ENCODE data around the gene REXO5. TPM values are rescaled to one million over a fixed set of nuclear protein-coding genes. Genes with fewer than 3 reads are reported as not detected.

Gene REXO5
- total and polyA plus RNA-seq, 9 of the 15 experiments (the other 6 are each of a cell fraction or from before 2014, with no cell fraction given), result 10.5 to 45.1 (median 25.4) TPM

DNA sequence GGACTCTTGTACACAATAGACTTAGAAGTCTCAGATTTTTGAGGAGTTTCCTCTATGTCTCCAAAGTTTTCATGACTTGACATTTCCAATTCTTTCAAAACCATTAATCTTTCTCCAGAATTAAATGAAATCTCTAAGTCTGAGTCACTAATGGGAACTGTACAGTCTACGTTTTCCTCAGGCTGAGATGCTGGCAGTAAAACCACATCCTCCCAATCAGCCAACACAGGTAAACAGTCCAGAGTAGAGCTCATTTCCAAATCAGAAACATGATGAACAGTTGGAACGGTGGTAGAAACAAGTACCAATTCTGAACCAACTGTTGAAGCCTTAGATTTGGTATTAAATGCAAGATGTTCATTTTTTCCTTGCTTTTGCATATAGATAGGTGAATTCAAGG lies 8.0 kb upstream of the REXO5 start:
- H4K20me1 ChIP-seq (replicated peaks; ENCODE audit: control insufficient read depth, insufficient read depth, low read length), result no peaks in the 10 kb centered on the region
- no peak for DNase-seq (ENCODE audit: extremely low read depth in 1 of 4, low spot score in 3 of 4)
- BruUV-seq (replicated peaks), result no TSS peak
- no peak overlapping the region for H2AFZ ChIP-seq (ENCODE audit: low read depth, low read length)
- H3K9ac ChIP-seq (ENCODE audit: insufficient read depth in 1 of 2, low read depth in 2 of 2, low read length in 2 of 2), result no peak overlapping the region
- H3K9me1 ChIP-seq (ENCODE audit: control insufficient read depth, insufficient read depth, low read length), result peaks cover 4% of the 10 kb centered on the region
- no peak overlapping the region for H3K4me2 ChIP-seq (ENCODE audit: insufficient read depth, low read length)
- H3K36me3 ChIP-seq (ENCODE audit: control insufficient read depth, insufficient read depth, low read length), result peaks cover 84% of the 10 kb centered on the region
- in situ Hi-C loops (cut with MboI), result no loop called here
- 52% methylated on average over 2 of the region's 2 CpGs for WGBS (ENCODE audit: insufficient coverage, low coverage, missing lambda C conversion rate)
- H3K4me1 ChIP-seq (replicated peaks in 1 of 2; ENCODE audit: control insufficient read depth in 2 of 2, insufficient read depth in 2 of 2, low read length in 2 of 2), result peaks cover 0 to 2% of the 10 kb centered on the region in 2 experiments; a peak in 2 of 5 replicates
- TF ChIP-seq CCAR2 (IDR thresholded peaks at IDR 0.05; ENCODE audit: low read depth, low read length) (no peak), MAFF (IDR thresholded peaks at IDR 0.05; ENCODE audit: low read length) (no peak), ZNF586 (CRISPR knock-in tag; conservative IDR thresholded peaks at IDR 0.05) (no peak), FOXK2 (conservative IDR thresholded peaks at IDR 0.05 in 1 of 2, IDR thresholded peaks at IDR 0.05 in 1 of 2; ENCODE audit: low read depth in 2 of 2) (no peak), RCOR1 (IDR thresholded peaks at IDR 0.05; ENCODE audit: borderline replicate concordance in 1 of 2, low read depth in 2 of 2, low read length in 2 of 2) (no peak), ZNF408 (CRISPR knock-in tag; IDR thresholded peaks at IDR 0.05; ENCODE audit: low read depth) (no peak), NRF1 (conservative IDR thresholded peaks at IDR 0.05 in 1 of 2, IDR thresholded peaks at IDR 0.05 in 1 of 2) (no peak), HDAC6 (IDR thresholded peaks at IDR 0.05; ENCODE audit: low read depth, low read length) (no peak), CEBPZ (IDR thresholded peaks at IDR 0.05; ENCODE audit: borderline replicate concordance, low read depth, low read length) (no peak), CGGBP1 (CRISPR knock-in tag; IDR thresholded peaks at IDR 0.05) (no peak), ADNP (tag; IDR thresholded peaks at IDR 0.05) (no peak), ZNF121 (CRISPR knock-in tag; conservative IDR thresholded peaks at IDR 0.05) (no peak)
- TF ChIP-seq, protein P1, sequence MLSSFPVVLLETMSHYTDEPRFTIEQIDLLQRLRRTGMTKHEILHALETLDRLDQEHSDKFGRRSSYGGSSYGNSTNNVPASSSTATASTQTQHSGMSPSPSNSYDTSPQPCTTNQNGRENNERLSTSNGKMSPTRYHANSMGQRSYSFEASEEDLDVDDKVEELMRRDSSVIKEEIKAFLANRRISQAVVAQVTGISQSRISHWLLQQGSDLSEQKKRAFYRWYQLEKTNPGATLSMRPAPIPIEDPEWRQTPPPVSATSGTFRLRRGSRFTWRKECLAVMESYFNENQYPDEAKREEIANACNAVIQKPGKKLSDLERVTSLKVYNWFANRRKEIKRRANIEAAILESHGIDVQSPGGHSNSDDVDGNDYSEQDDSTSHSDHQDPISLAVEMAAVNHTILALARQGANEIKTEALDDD (IDR thresholded peaks at IDR 0.05), result no peak
- TF ChIP-seq, protein P2, sequence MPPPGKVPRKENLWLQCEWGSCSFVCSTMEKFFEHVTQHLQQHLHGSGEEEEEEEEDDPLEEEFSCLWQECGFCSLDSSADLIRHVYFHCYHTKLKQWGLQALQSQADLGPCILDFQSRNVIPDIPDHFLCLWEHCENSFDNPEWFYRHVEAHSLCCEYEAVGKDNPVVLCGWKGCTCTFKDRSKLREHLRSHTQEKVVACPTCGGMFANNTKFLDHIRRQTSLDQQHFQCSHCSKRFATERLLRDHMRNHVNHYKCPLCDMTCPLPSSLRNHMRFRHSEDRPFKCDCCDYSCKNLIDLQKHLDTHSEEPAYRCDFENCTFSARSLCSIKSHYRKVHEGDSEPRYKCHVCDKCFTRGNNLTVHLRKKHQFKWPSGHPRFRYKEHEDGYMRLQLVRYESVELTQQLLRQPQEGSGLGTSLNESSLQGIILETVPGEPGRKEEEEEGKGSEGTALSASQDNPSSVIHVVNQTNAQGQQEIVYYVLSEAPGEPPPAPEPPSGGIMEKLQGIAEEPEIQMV (tag; conservative IDR thresholded peaks at IDR 0.05; ENCODE audit: low read depth), result no peak
- H3K27ac ChIP-seq (ENCODE audit: extremely low read depth, low read depth, low read length), result no peak overlapping the region
- intact Hi-C loops (cut with micrococcal nuclease), result loop anchor here (5.0 kb wide), 1 partner anchor 54 kb away; no protein-coding TSS in a partner anchor
- ATAC-seq, result no peak
- POLR2A ChIA-PET, result interaction anchor here (1.1 kb wide), 1 partner anchor 20 kb away, joined by 3 read pairs; no protein-coding TSS in a partner anchor
- peaks cover 2% of the 10 kb centered on the region; the same call in 1 of the 3 replicates for H3K79me2 ChIP-seq (ENCODE audit: control insufficient read depth, insufficient read depth, low read length)
- CTCF ChIA-PET (ENCODE audit: low intra/inter-chr PET ratio), result interaction anchor here (1.0 kb wide), 1 partner anchor 283 kb away, joined by 3 read pairs; no protein-coding TSS in a partner anchor
- no peaks in the 10 kb centered on the region for H3K9me3 ChIP-seq (replicated peaks; ENCODE audit: control insufficient read depth, insufficient read depth, low read depth, low read length)
- no peaks in the 10 kb centered on the region for H3K27me3 ChIP-seq (ENCODE audit: control insufficient read depth in 2 of 2, insufficient read depth in 2 of 2, low read length in 2 of 2)
- H3K4me3 ChIP-seq, result no peak overlapping the region
- no peak for FAIRE-seq
